Head of caudate nucleus (tissue), 42 donors: ENCODE measurements around the gene TOX4.
"Not testable (repeated sequence)": the region's sequence is repeated elsewhere in the genome, so short reads cannot be mapped to it uniquely, and the experiment has no call there.

Source experiments
- DNase-seq, 42 donors: peaks; one replicate each; pipeline versions ENCODE4 v3.0.0 to v3.0.0-alpha.2; 2020 to 2021; ENCODE audit warnings: mixed read lengths in 7 of 42
- intact Hi-C: fragments of 100-400 bp; cut with DNase I; formaldehyde crosslinking; loops from one replicate; pipeline ENCODE4 v1.15.0; 2022

Gene TOX4

GRCh38 chr14:21526672-21527317 is 49.8 kb downstream of the TOX4 start:
- DNase-seq = peak in 17 of 42 donors; percentile 12 to 67 (median 40)
- intact Hi-C loops = no loop called here

GRCh38 chr14:21527318-21527679 is 50.3 kb downstream of the TOX4 start:
- DNase-seq = no peak
- intact Hi-C loops = no loop called here

- intact Hi-C loops = no loop called here
- no peak for DNase-seq
Measured at GRCh38 chr14:21528381-21529348, 51.7 kb downstream of the TOX4 start.

- no peak for DNase-seq
- intact Hi-C loops = no loop called here
Measured at GRCh38 chr14:21529515-21529914, 52.5 kb downstream of the TOX4 start.

GRCh38 chr14:21533294-21533693 is 56.3 kb downstream of the TOX4 start:
- DNase-seq = no peak
- intact Hi-C loops = no loop called here

GRCh38 chr14:21534576-21534975 is 57.6 kb downstream of the TOX4 start:
- no peak for DNase-seq

GRCh38 chr14:21535545-21536417 is 58.8 kb downstream of the TOX4 start:
- intact Hi-C loops = no loop called here

More at GRCh38 chr14:21534576-21534975, 57.6 kb downstream of the TOX4 start:
- intact Hi-C loops = no loop called here

GRCh38 chr14:21536418-21537089 is 59.6 kb downstream of the TOX4 start:
- intact Hi-C loops = no loop called here
- DNase-seq = peak in 2 of 42 donors; percentile 11 to 35

More at GRCh38 chr14:21535545-21536417, 58.8 kb downstream of the TOX4 start:
- DNase-seq = no peak

- intact Hi-C loops = no loop called here
- no peak for DNase-seq
Measured at GRCh38 chr14:21537090-21537424, 60.1 kb downstream of the TOX4 start.

GRCh38 chr14:21539189-21539940 is 62.4 kb downstream of the TOX4 start:
- intact Hi-C loops = no loop called here
- no peak for DNase-seq

- intact Hi-C loops = no loop called here
- peak in 1 of 42 donors; percentile 19 for DNase-seq
Measured at GRCh38 chr14:21541413-21542074, 64.5 kb downstream of the TOX4 start.

GRCh38 chr14:21543521-21543960 is 66.5 kb downstream of the TOX4 start:
- DNase-seq = no peak
- intact Hi-C loops = no loop called here

- intact Hi-C loops = no loop called here
- no peak for DNase-seq
Measured at GRCh38 chr14:21543963-21544362, 67.0 kb downstream of the TOX4 start.

- intact Hi-C loops = not testable (repeated sequence)
Measured at GRCh38 chr14:21544588-21544987, 67.6 kb downstream of the TOX4 start.

More at GRCh38 chr14:21544588-21544987, 67.6 kb downstream of the TOX4 start:
- not testable (repeated sequence) for DNase-seq
